WTC11 (cell line): Measurements from ENCODE around the gene ARMC9. TPM values are rescaled to one million over a fixed set of nuclear protein-coding genes. Genes with fewer than 3 reads are reported as not detected.

Experiments used
- ATAC-seq: fragments of 200-7000 bp; cut with Tn5 transposase; 2 replicates; pipeline ENCODE4 v1.10.0; 2021; ENCODE audit warnings: mild to moderate bottlenecking, moderate library complexity
- CTCF ChIA-PET: fragments of 300-600 bp; sonication (Branson Sonifier 250); formaldehyde crosslinking; loops from one replicate; lab custom pipeline; 2021; ENCODE audit warnings: antibody characterized with exemption; lab: Charles Lee
- POLR2A ChIA-PET: fragments of 350-600 bp; sonication (Branson Sonifier 250); formaldehyde crosslinking; loops from one replicate; lab custom pipeline; 2021; ENCODE audit warnings: antibody characterized with exemption; lab: Charles Lee
- DNase-seq: peaks from one replicate; pipeline ENCODE4 v3.0.0; 2021; ENCODE audit warnings: low spot score
- H3K27ac Mint-ChIP-seq: 2 replicates; pipeline ENCODE4 v1.8.0; 2021; ENCODE audit warnings: mixed read lengths
- H3K27me3 Mint-ChIP-seq: 2 replicates; pipeline ENCODE4 v1.8.0; 2021; ENCODE audit warnings: low read depth, mild to moderate bottlenecking, moderate library complexity, mixed read lengths
- H3K36me3 Mint-ChIP-seq: 2 replicates; pipeline ENCODE4 v1.8.0; 2021; ENCODE audit warnings: mixed read lengths
- H3K4me1 Mint-ChIP-seq: 2 replicates; pipeline ENCODE4 v1.8.0; 2022; ENCODE audit warnings: mixed read lengths
- H3K4me3 Mint-ChIP-seq: 2 replicates; pipeline ENCODE4 v1.8.0; 2021; ENCODE audit warnings: mild to moderate bottlenecking, moderate library complexity, mixed read lengths
- H3K9me3 Mint-ChIP-seq: 2 replicates; pipeline ENCODE4 v1.8.0; 2021; ENCODE audit warnings: mixed read lengths
- ATF6 ChIP-seq: sonication (generic); formaldehyde crosslinking; IDR thresholded peaks from 2 replicates; pipeline ENCODE4 v1.8.1; 2023; ENCODE audit warnings: mild to moderate bottlenecking, missing genetic modification reagents
- E2F1 ChIP-seq: sonication (generic); formaldehyde crosslinking; IDR thresholded peaks from 2 replicates; pipeline ENCODE4 v1.8.0; 2022; ENCODE audit warnings: mild to moderate bottlenecking, missing genetic modification reagents
- ELF4 ChIP-seq: sonication (generic); formaldehyde crosslinking; IDR thresholded peaks from 2 replicates; pipeline ENCODE4 v1.8.1; 2022; ENCODE audit warnings: low read depth, mild to moderate bottlenecking, moderate library complexity, missing genetic modification reagents
- FOXJ3 ChIP-seq: sonication (generic); formaldehyde crosslinking; IDR thresholded peaks from 2 replicates; pipeline ENCODE4 v1.9.0; 2021; ENCODE audit warnings: missing genetic modification reagents, mild to moderate bottlenecking, borderline replicate concordance
- NFATC4 ChIP-seq: fragments of 250-450 bp; sonication (Bioruptor Pico); IDR thresholded peaks from 2 replicates; pipeline ENCODE4 v1.9.0; 2021; ENCODE audit warnings: mild to moderate bottlenecking
- PREB ChIP-seq: sonication (generic); formaldehyde crosslinking; IDR thresholded peaks from 2 replicates; pipeline ENCODE4 v1.8.1; 2022; ENCODE audit warnings: mild to moderate bottlenecking, missing genetic modification reagents, moderate library complexity, borderline replicate concordance
- SMAD4 ChIP-seq: sonication (generic); formaldehyde crosslinking; IDR thresholded peaks from 2 replicates; pipeline ENCODE4 v1.8.0; 2022; ENCODE audit warnings: mild to moderate bottlenecking, missing genetic modification reagents
- TCF7 ChIP-seq: sonication (generic); formaldehyde crosslinking; IDR thresholded peaks from 2 replicates; pipeline ENCODE4 v1.8.0; 2022; ENCODE audit warnings: mild to moderate bottlenecking, low read depth, missing genetic modification reagents, moderate library complexity
- ZNF281 ChIP-seq: sonication (generic); formaldehyde crosslinking; IDR thresholded peaks from 2 replicates; pipeline ENCODE4 v1.8.0; 2023; ENCODE audit warnings: mild to moderate bottlenecking, missing genetic modification reagents
- ZNF423 ChIP-seq: fragments of 250-450 bp; sonication (Bioruptor Pico); IDR thresholded peaks from 2 replicates; pipeline ENCODE4 v2.1.2; 2022; ENCODE audit warnings: mild to moderate bottlenecking, moderate library complexity
- ZNF425 ChIP-seq: fragments of 250-450 bp; sonication (Bioruptor Pico); conservative IDR thresholded peaks from 2 replicates; pipeline ENCODE4 v1.9.0; 2021; ENCODE audit warnings: mild to moderate bottlenecking
- ZNF512 ChIP-seq: sonication (generic); formaldehyde crosslinking; IDR thresholded peaks from 2 replicates; pipeline ENCODE4 v1.8.1; 2022; ENCODE audit warnings: missing genetic modification reagents, borderline replicate concordance
- ZNF532 ChIP-seq: fragments of 250-450 bp; sonication (Bioruptor Pico); IDR thresholded peaks from 2 replicates; pipeline ENCODE4 v1.9.0; 2021; ENCODE audit warnings: mild to moderate bottlenecking, borderline replicate concordance
- ZSCAN18 ChIP-seq: fragments of 250-450 bp; sonication (Bioruptor Pico); IDR thresholded peaks from 2 replicates; pipeline ENCODE4 v2.1.2; 2022; ENCODE audit warnings: mild to moderate bottlenecking, moderate library complexity
- total RNA-seq: library from RNA; stranded (reverse); gene quantifications from 3 replicates; pipeline ENCODE4 v1.2.3, GENCODE V29; 2021

Gene ARMC9
- total RNA-seq, 1 experiment from 2014 or later: 34.9 TPM

GRCh38 chr2:231315896-231316295 is 117.5 kb downstream of the ARMC9 start:
- no peaks in the 10 kb centered on the region for H3K27me3 Mint-ChIP-seq
- H3K27ac Mint-ChIP-seq: no peak overlapping the region
- H3K4me3 Mint-ChIP-seq: no peak overlapping the region
- H3K9me3 Mint-ChIP-seq: peaks cover 11% of the 10 kb centered on the region
- TF ChIP-seq TCF7 (CRISPR knock-in tag) (no peak), ZNF512 (no peak), NFATC4 (CRISPR knock-in tag) (no peak), E2F1 (CRISPR knock-in tag) (no peak), SMAD4 (CRISPR knock-in tag) (no peak), ZNF423 (no peak), PREB (CRISPR knock-in tag) (no peak), ZNF532 (CRISPR knock-in tag) (no peak), ZNF425 (CRISPR knock-in tag) (no peak), ZNF281 (CRISPR knock-in tag) (no peak), ATF6 (no peak), FOXJ3 (no peak), ZSCAN18 (CRISPR knock-in tag) (no peak), ELF4 (no peak)
- H3K4me1 Mint-ChIP-seq: no peaks in the 10 kb centered on the region; the same call in 1 of the 2 replicates
- no peak for DNase-seq
- POLR2A ChIA-PET: no interaction called here
- H3K36me3 Mint-ChIP-seq: peaks cover 22% of the 10 kb centered on the region
- no peak for ATAC-seq
- CTCF ChIA-PET: interaction anchor here (1.2 kb wide), 1 partner anchor 78 kb away, joined by 3 read pairs; no protein-coding TSS in a partner anchor
